ENCODE results near the gene DYSF. TPM values are rescaled to one million over a fixed set of nuclear protein-coding genes. Genes with fewer than 3 reads are reported as not detected.

DYSF gene
- polyA plus RNA-seq, 1 of the 3 experiments (the other 2 are of a cell fraction) = 0.10 TPM

DNA sequence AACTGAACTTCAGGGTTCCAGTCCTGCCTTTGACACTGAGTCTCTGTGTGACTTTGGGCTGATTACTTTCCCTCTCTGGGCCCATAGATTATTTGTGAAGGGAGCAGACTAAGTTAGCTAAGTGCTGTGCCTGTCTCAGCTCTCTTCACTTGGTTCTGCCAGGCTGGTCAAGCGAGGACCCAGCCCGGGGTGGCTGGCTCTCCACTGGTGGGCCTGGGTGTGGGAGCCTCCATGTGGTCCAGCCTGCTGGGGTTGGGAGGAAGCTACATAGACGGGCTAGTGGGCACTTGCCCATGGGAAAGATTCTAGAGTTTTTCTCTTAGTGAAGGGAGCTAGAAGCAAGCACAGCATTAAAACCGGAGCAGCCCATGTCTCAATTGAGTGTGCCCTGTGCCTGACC lies 59.0 kb downstream of the DYSF start:
- H3K4me1 ChIP-seq (ENCODE audit: control insufficient read depth in 1 of 2, insufficient read depth in 2 of 2, low read depth in 1 of 2, low read length in 1 of 2) = no peaks in the 10 kb centered on the region
- TF ChIP-seq NRF1 (IDR thresholded peaks at IDR 0.05; ENCODE audit: low read depth, low read length) (no peak), SMC3 (IDR thresholded peaks at IDR 0.05; ENCODE audit: low read depth, low read length) (no peak), MXI1 (IDR thresholded peaks at IDR 0.05; ENCODE audit: low read depth, low read length) (no peak), RCOR1 (IDR thresholded peaks at IDR 0.05; ENCODE audit: low read length) (no peak), MEF2A (IDR thresholded peaks at IDR 0.05; ENCODE audit: borderline replicate concordance, low read depth) (no peak), JUND (IDR thresholded peaks at IDR 0.05) (no peak), ELF1 (IDR thresholded peaks at IDR 0.05) (no peak), TEAD4 (IDR thresholded peaks at IDR 0.05; ENCODE audit: borderline replicate concordance, insufficient read depth) (no peak), FOXJ3 (CRISPR knock-in tag; IDR thresholded peaks at IDR 0.05) (no peak), RAD21 (IDR thresholded peaks at IDR 0.05; ENCODE audit: low read length) (no peak), NFIC (IDR thresholded peaks at IDR 0.05; ENCODE audit: borderline replicate concordance) (no peak), SIN3A (IDR thresholded peaks at IDR 0.05; ENCODE audit: borderline replicate concordance, low read depth, low read length) (no peak), RXRA (IDR thresholded peaks at IDR 0.05; ENCODE audit: borderline replicate concordance, low read depth) (no peak), FOXM1 (IDR thresholded peaks at IDR 0.05; ENCODE audit: low read depth) (no peak), TCF12 (IDR thresholded peaks at IDR 0.05) (no peak)
- TF ChIP-seq, protein P1, sequence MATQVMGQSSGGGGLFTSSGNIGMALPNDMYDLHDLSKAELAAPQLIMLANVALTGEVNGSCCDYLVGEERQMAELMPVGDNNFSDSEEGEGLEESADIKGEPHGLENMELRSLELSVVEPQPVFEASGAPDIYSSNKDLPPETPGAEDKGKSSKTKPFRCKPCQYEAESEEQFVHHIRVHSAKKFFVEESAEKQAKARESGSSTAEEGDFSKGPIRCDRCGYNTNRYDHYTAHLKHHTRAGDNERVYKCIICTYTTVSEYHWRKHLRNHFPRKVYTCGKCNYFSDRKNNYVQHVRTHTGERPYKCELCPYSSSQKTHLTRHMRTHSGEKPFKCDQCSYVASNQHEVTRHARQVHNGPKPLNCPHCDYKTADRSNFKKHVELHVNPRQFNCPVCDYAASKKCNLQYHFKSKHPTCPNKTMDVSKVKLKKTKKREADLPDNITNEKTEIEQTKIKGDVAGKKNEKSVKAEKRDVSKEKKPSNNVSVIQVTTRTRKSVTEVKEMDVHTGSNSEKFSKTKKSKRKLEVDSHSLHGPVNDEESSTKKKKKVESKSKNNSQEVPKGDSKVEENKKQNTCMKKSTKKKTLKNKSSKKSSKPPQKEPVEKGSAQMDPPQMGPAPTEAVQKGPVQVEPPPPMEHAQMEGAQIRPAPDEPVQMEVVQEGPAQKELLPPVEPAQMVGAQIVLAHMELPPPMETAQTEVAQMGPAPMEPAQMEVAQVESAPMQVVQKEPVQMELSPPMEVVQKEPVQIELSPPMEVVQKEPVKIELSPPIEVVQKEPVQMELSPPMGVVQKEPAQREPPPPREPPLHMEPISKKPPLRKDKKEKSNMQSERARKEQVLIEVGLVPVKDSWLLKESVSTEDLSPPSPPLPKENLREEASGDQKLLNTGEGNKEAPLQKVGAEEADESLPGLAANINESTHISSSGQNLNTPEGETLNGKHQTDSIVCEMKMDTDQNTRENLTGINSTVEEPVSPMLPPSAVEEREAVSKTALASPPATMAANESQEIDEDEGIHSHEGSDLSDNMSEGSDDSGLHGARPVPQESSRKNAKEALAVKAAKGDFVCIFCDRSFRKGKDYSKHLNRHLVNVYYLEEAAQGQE (IDR thresholded peaks at IDR 0.05; ENCODE audit: low read depth, low read length) = no peak
- TF ChIP-seq, protein P2, sequence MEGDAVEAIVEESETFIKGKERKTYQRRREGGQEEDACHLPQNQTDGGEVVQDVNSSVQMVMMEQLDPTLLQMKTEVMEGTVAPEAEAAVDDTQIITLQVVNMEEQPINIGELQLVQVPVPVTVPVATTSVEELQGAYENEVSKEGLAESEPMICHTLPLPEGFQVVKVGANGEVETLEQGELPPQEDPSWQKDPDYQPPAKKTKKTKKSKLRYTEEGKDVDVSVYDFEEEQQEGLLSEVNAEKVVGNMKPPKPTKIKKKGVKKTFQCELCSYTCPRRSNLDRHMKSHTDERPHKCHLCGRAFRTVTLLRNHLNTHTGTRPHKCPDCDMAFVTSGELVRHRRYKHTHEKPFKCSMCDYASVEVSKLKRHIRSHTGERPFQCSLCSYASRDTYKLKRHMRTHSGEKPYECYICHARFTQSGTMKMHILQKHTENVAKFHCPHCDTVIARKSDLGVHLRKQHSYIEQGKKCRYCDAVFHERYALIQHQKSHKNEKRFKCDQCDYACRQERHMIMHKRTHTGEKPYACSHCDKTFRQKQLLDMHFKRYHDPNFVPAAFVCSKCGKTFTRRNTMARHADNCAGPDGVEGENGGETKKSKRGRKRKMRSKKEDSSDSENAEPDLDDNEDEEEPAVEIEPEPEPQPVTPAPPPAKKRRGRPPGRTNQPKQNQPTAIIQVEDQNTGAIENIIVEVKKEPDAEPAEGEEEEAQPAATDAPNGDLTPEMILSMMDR (IDR thresholded peaks at IDR 0.05) = no peak
- no peaks in the 10 kb centered on the region for H4K20me1 ChIP-seq (ENCODE audit: insufficient read depth)
- H3K9me3 ChIP-seq = no peaks in the 10 kb centered on the region
- H3K27me3 ChIP-seq (ENCODE audit: insufficient read depth) = peaks cover 5% of the 10 kb centered on the region; the same call in 1 of the 2 replicates
- H3K4me2 ChIP-seq = no peak overlapping the region
- H3K27ac ChIP-seq (ENCODE audit: low read depth in 2 of 2, low read length in 1 of 2) = no peak overlapping the region
- DNase-seq = no peak
- ChIA-PET CTCF (interaction anchor here (0.9 to 11.8 kb wide), 6 partner anchors 10 to 355 kb away, joined by 3 to 221 read pairs (median 12); no protein-coding TSS in a partner anchor), POLR2A (no interaction called here)
- H3K79me2 ChIP-seq (ENCODE audit: insufficient read depth) = no peaks in the 10 kb centered on the region
- no peak overlapping the region for H2AFZ ChIP-seq (ENCODE audit: low read depth)
- no peak overlapping the region for H3K4me3 ChIP-seq (ENCODE audit: low read depth in 2 of 2, low read length in 1 of 2)
- no peak overlapping the region for H3K9ac ChIP-seq
- no peaks in the 10 kb centered on the region for H3F3A ChIP-seq (replicated peaks; ENCODE audit: insufficient read depth)
- 70% methylated on average over 4 of the region's 4 CpGs for WGBS (ENCODE audit: low lambda C conversion rate)
- H3K36me3 ChIP-seq (replicated peaks in 1 of 2; ENCODE audit: control insufficient read depth in 1 of 2, insufficient read depth in 2 of 2, low read length in 1 of 2) = no peaks in the 10 kb centered on the region
- no peaks in the 10 kb centered on the region for H3K9me2 ChIP-seq
